K562 treated with DMSO at 1 percent for 4 hours (cell line): ENCODE results near the gene CDH18. TPM values are rescaled to one million over a fixed set of nuclear protein-coding genes. Genes with fewer than 3 reads are reported as not detected.

ENCODE experiments used
- total RNA-seq: library from RNA; unstranded; fragments of 300-600 nt; gene quantifications from 2 replicates; pipeline ENCODE4 v1.2.3, GENCODE V29; 2022; ENCODE audit not compliant: insufficient read depth

The CDH18 gene, protein sequence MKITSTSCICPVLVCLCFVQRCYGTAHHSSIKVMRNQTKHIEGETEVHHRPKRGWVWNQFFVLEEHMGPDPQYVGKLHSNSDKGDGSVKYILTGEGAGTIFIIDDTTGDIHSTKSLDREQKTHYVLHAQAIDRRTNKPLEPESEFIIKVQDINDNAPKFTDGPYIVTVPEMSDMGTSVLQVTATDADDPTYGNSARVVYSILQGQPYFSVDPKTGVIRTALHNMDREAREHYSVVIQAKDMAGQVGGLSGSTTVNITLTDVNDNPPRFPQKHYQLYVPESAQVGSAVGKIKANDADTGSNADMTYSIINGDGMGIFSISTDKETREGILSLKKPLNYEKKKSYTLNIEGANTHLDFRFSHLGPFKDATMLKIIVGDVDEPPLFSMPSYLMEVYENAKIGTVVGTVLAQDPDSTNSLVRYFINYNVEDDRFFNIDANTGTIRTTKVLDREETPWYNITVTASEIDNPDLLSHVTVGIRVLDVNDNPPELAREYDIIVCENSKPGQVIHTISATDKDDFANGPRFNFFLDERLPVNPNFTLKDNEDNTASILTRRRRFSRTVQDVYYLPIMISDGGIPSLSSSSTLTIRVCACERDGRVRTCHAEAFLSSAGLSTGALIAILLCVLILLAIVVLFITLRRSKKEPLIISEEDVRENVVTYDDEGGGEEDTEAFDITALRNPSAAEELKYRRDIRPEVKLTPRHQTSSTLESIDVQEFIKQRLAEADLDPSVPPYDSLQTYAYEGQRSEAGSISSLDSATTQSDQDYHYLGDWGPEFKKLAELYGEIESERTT
- 0.21 and 1.4 TPM in 2 replicates for total RNA-seq

DNA sequence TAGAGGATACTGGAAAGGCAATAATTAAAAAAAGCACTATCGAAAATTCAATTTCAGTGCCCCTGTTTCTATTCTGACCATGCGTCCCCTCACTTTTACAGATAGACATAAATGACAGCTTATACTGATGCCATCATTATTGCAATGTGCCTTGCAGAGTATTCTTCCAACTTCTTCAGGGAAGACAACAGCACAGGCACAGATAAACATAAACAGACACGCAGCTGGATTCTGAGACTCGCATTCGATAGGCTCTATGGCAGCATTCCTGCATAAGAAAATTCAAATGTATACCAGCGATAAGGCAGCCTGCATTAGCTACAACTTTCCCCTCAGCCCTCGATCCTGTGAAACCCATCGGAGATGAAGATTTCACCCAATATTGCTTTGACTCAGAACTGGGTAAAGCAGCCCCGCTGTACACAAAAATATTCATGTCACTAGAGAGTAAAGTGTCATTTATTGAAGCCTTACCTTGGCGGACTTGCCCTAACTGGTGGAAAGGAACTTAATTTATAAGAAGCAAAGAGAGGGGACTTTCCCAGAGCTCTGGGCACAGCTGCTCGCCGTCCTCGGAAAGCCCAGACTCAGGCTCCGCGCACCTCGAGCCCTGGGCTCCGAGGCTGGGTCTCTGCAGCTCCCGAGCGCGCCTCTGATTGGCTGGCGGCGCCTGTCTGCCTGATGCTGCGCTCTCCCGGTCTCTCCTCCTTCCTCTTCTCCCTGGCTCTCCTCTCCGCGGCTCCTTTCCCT is at the start of gene CDH18:
TSS of gene CDH18 (minus strand) at position 589 of the 750 bp plus-strand sequence. CDS start 149,214 bp downstream, outside the sequence.

